Spleen (tissue), 11 donors: ENCODE data around the gene PRKAA2. TPM values are rescaled to one million over a fixed set of nuclear protein-coding genes. Genes with fewer than 3 reads are reported as not detected.

Experiments used
- DNase-seq: peaks from one replicate; pipeline ENCODE4 v3.0.0-alpha.2; 2020
- H3K27ac ChIP-seq, 8 donors: fragments of 200-600 bp; sonication (generic) in 7 of 8; 1 replicate in 4 of 8; 2 replicates in 4 of 8; pipeline versions ENCODE4 v1.5.0 to v1.8.0; 2016 to 2021; ENCODE audit warnings: inconsistent platforms in 4 of 8, mild to moderate bottlenecking in 4 of 8, moderate library complexity in 1 of 8
- H3K27me3 ChIP-seq, 7 donors: fragments of 200-600 bp; sonication (generic) in 6 of 7; replicated peaks in 1 of 7; 1 replicate in 4 of 7; 2 replicates in 3 of 7; pipeline versions ENCODE4 v1.5.0 to v1.8.0; 2016 to 2021; ENCODE audit warnings: inconsistent platforms in 3 of 7, mild to moderate bottlenecking in 1 of 7
- H3K36me3 ChIP-seq, 6 donors: fragments of 200-600 bp; sonication (generic) in 5 of 6; 1 replicate in 4 of 6; 2 replicates in 2 of 6; pipeline versions ENCODE4 v1.5.0 to v1.8.0; 2016 to 2021; ENCODE audit warnings: inconsistent platforms in 2 of 6
- H3K4me1 ChIP-seq, 6 donors: fragments of 200-600 bp; sonication (generic) in 5 of 6; 1 replicate in 3 of 6; 2 replicates in 3 of 6; pipeline versions ENCODE4 v1.5.0 to v1.8.0; 2016 to 2021; ENCODE audit warnings: inconsistent platforms in 3 of 6
- H3K4me3 ChIP-seq, 8 donors: fragments of 200-600 bp; sonication (generic) in 7 of 8; 1 replicate in 4 of 8; 2 replicates in 4 of 8; pipeline versions ENCODE4 v1.5.0 to v1.8.0; 2016 to 2021; ENCODE audit warnings: inconsistent platforms in 4 of 8, mild to moderate bottlenecking in 4 of 8, moderate library complexity in 2 of 8
- H3K9me3 ChIP-seq, 8 donors: fragments of 200-600 bp; sonication (generic) in 7 of 8; 1 replicate in 4 of 8; 2 replicates in 4 of 8; pipeline versions ENCODE4 v1.5.0 to v1.8.0; 2016 to 2021; ENCODE audit warnings: inconsistent platforms in 4 of 8
- CTCF ChIP-seq, 11 experiments: fragments of 200-600 bp in 7 of 11; fragments of 450-650 bp in 4 of 11; sonication (generic) in 4 of 11; IDR thresholded peaks in 8 of 11; conservative IDR thresholded peaks in 3 of 11; 1 replicate in 7 of 11; 2 replicates in 4 of 11; pipeline versions ENCODE4 v1.4.0 to v1.8.0; 2016 to 2021; ENCODE audit warnings: antibody characterized with exemption in 11 of 11, inconsistent platforms in 4 of 11, mild to moderate bottlenecking in 1 of 11
- POLR2A ChIP-seq, 3 donors: fragments of 450-650 bp; IDR thresholded peaks; one replicate each; pipeline ENCODE4 v1.5.1; 2017; ENCODE audit warnings: antibody characterized with exemption in 3 of 3, mild to moderate bottlenecking in 1 of 3
- POLR2AphosphoS5 ChIP-seq, 3 donors: sonication (generic); formaldehyde crosslinking; IDR thresholded peaks; one replicate each; pipeline ENCODE4 v1.5.1; 2017; ENCODE audit warnings: antibody characterized with exemption in 3 of 3
- whole genome bisulfite sequencing, 5 donors: extraction: QIAGEN DNeasy Blood & Tissue Kit in 3 of 5; methylation state at CpG; one replicate each; pipeline versions ENCODE4 v1.1.5 to v1.1.7; 2013 to 2018; 5-methylcytosine and 5-hydroxymethylcytosine counted together
- intact Hi-C: fragments of 100-400 bp; cut with DNase I; formaldehyde crosslinking; loops from one replicate; pipeline ENCODE4 v1.15.0; 2023; ENCODE audit warnings: low total_unique reads
- polyA plus RNA-seq, 3 donors: library from polyadenylated mRNA; stranded (reverse); fragments of 200-250 nt; gene quantifications; one replicate each; pipeline ENCODE4 v1.2.1, GENCODE V29; 2013
- total RNA-seq, 7 donors: library from RNA; depleted of rRNA in 3 of 7; stranded (reverse); fragments of >200 nt in 3 of 7; fragmentation: NEBNext Ultra II Directional in 4 of 7; extraction: Animal tissue kit (Norgen Biotek cat#: 25700) in 4 of 7; gene quantifications; one replicate each; pipeline versions ENCODE4 v1.1.0 to v1.2.1, GENCODE V29; 2016 to 2021
- donor health status: healthy with polysubstance abuse.
- donor health status: DM: no; HTN: no; CAD: no; lungs with moderate emphysema.
- donor health status: DM: no; HTN: no; CAD: no.
- donor health status: Bipolar disorder and iron deficiency.
- donor health status: healthy.
- donor health status: DM: no; HTN: no; CAD: no.
- donor health status: DM: yes; HTN: yes; CAD: no.

Gene PRKAA2
- total and polyA plus RNA-seq, 10 donors: 0.24 to 6.0 (median 3.1) TPM

- no peak for DNase-seq
- peaks cover 0 to 5% (median 0%) of the 10 kb centered on the region in 7 donors for H3K27me3 ChIP-seq
- no peaks in the 10 kb centered on the region for H3K4me1 ChIP-seq
- intact Hi-C loops: no loop called here
- no peak for TF ChIP-seq CTCF (IDR thresholded peaks at IDR 0.05 in 8 of 11, conservative IDR thresholded peaks at IDR 0.05 in 3 of 11)
- TF ChIP-seq POLR2AphosphoS5 (IDR thresholded peaks at IDR 0.05): no peak
- TF ChIP-seq POLR2A (IDR thresholded peaks at IDR 0.05): no peak
- H3K4me3 ChIP-seq: no peak overlapping the region
- H3K36me3 ChIP-seq: no peaks in the 10 kb centered on the region
- WGBS, 5 donors: 53 to 60% (median 56%) methylated on average over 5 of the region's 5 CpGs
- H3K9me3 ChIP-seq: no peaks in the 10 kb centered on the region
- H3K27ac ChIP-seq: no peak overlapping the region
These were observed 19.2 kb upstream of the PRKAA2 start for GRCh38 chr1:56625819-56626440.

- Histone ChIP-seq H3K27me3 (peaks cover 0 to 5% (median 0%) of the 10 kb centered on the region in 7 donors), H3K36me3 (no peaks in the 10 kb centered on the region), H3K9me3 (no peaks in the 10 kb centered on the region), H3K27ac (no peak overlapping the region), H3K4me3 (no peak overlapping the region), H3K4me1 (no peaks in the 10 kb centered on the region)
- intact Hi-C loops: no loop called here
- TF ChIP-seq POLR2AphosphoS5 (IDR thresholded peaks at IDR 0.05): no peak
- TF ChIP-seq CTCF (IDR thresholded peaks at IDR 0.05 in 8 of 11, conservative IDR thresholded peaks at IDR 0.05 in 3 of 11): no peak
- no peak for TF ChIP-seq POLR2A (IDR thresholded peaks at IDR 0.05)
- no peak for DNase-seq
These were observed 18.6 kb upstream of the PRKAA2 start for GRCh38 chr1:56626546-56626945.

- 58 to 72% (median 68%) methylated on average over 3 of the region's 3 CpGs for WGBS, 5 donors
- Histone ChIP-seq H3K4me3 (no peak overlapping the region), H3K4me1 (no peaks in the 10 kb centered on the region), H3K27ac (no peak overlapping the region), H3K27me3 (peaks cover 0 to 7% (median 0%) of the 10 kb centered on the region in 7 donors), H3K36me3 (no peaks in the 10 kb centered on the region), H3K9me3 (no peaks in the 10 kb centered on the region)
- TF ChIP-seq POLR2A (IDR thresholded peaks at IDR 0.05) (no peak), POLR2AphosphoS5 (IDR thresholded peaks at IDR 0.05) (no peak), CTCF (IDR thresholded peaks at IDR 0.05 in 8 of 11, conservative IDR thresholded peaks at IDR 0.05 in 3 of 11) (no peak)
- no peak for DNase-seq
- intact Hi-C loops: no loop called here
These were observed 18.0 kb upstream of the PRKAA2 start for GRCh38 chr1:56627019-56627635.

- TF ChIP-seq POLR2A (IDR thresholded peaks at IDR 0.05): no peak
- no peak for TF ChIP-seq CTCF (IDR thresholded peaks at IDR 0.05 in 8 of 11, conservative IDR thresholded peaks at IDR 0.05 in 3 of 11)
- TF ChIP-seq POLR2AphosphoS5 (IDR thresholded peaks at IDR 0.05): no peak
- intact Hi-C loops: no loop called here
- 83 to 93% (median 87%) methylated on average over 3 of the region's 3 CpGs for WGBS, 5 donors
These were observed 17.5 kb upstream of the PRKAA2 start for GRCh38 chr1:56627636-56628039.

More at GRCh38 chr1:56627636-56628039, 17.5 kb upstream of the PRKAA2 start:
- Histone ChIP-seq H3K4me1 (no peaks in the 10 kb centered on the region), H3K27me3 (peaks cover 0 to 10% (median 0%) of the 10 kb centered on the region in 7 donors), H3K36me3 (no peaks in the 10 kb centered on the region), H3K4me3 (no peak overlapping the region), H3K27ac (no peak overlapping the region), H3K9me3 (no peaks in the 10 kb centered on the region)
- no peak for DNase-seq
